Mesendoderm (in vitro differentiated cells): Measurements from ENCODE around the gene SYNM.

ENCODE experiments used
- DNase-seq: peaks from one replicate; pipeline ENCODE4 v3.0.0; 2013
- H2AK5ac ChIP-seq: 2 replicates; pipeline ENCODE4 v1.6.1; 2013; ENCODE audit warnings: low read length, inconsistent platforms
- H2BK120ac ChIP-seq: 2 replicates; pipeline ENCODE4 v1.6.1; 2013; ENCODE audit warnings: low read depth, mild to moderate bottlenecking, low read length, moderate library complexity, mixed read lengths
- H2BK15ac ChIP-seq: replicated peaks from 2 replicates; pipeline ENCODE4 v1.6.1; 2013; ENCODE audit warnings: low read depth, mild to moderate bottlenecking, moderate library complexity
- H2BK5ac ChIP-seq: 2 replicates; pipeline ENCODE4 v1.6.1; 2013; ENCODE audit warnings: low read length, inconsistent platforms
- H3K18ac ChIP-seq: 2 replicates; pipeline ENCODE4 v1.6.1; 2013; ENCODE audit warnings: mild to moderate bottlenecking, low read length, mixed read lengths
- H3K23ac ChIP-seq: one replicate; pipeline ENCODE4 v1.6.1; 2013; ENCODE audit warnings: low read length
- H3K27ac ChIP-seq: 2 replicates; pipeline ENCODE4 v1.5.1; 2013; ENCODE audit warnings: low read depth, mild to moderate bottlenecking, inconsistent platforms, low read length, moderate library complexity
- H3K27me3 ChIP-seq: 2 replicates; pipeline ENCODE4 v1.6.1; 2013; ENCODE audit warnings: low read length, control low read depth, mild to moderate bottlenecking, inconsistent platforms; ENCODE audit not compliant: insufficient read depth, poor library complexity
- H3K36me3 ChIP-seq: 2 replicates; pipeline ENCODE4 v1.6.1; 2013; ENCODE audit warnings: low read length, inconsistent platforms; ENCODE audit not compliant: control insufficient read depth, insufficient read depth
- H3K4ac ChIP-seq: one replicate; pipeline ENCODE4 v1.6.1; 2013; ENCODE audit warnings: low read depth, mild to moderate bottlenecking, low read length, moderate library complexity
- H3K4me1 ChIP-seq: 2 replicates; pipeline ENCODE4 v1.6.1; 2013; ENCODE audit warnings: low read depth, low read length, inconsistent platforms; ENCODE audit not compliant: control insufficient read depth
- H3K4me2 ChIP-seq: 2 replicates; pipeline ENCODE4 v1.6.1; 2013; ENCODE audit warnings: low read length
- H3K4me3 ChIP-seq: 2 replicates; pipeline ENCODE4 v1.5.1; 2013; ENCODE audit warnings: mild to moderate bottlenecking, low read length
- H3K56ac ChIP-seq: one replicate; pipeline ENCODE4 v1.6.1; 2013; ENCODE audit warnings: low read length
- H3K79me1 ChIP-seq: 2 replicates; pipeline ENCODE4 v1.6.1; 2013; ENCODE audit warnings: low read length, inconsistent platforms
- H3K79me2 ChIP-seq: 2 replicates; pipeline ENCODE4 v1.6.1; 2013; ENCODE audit warnings: mild to moderate bottlenecking, low read length; ENCODE audit not compliant: control insufficient read depth, insufficient read depth
- H3K9ac ChIP-seq: 2 replicates; pipeline ENCODE4 v1.6.1; 2013; ENCODE audit warnings: low read length, inconsistent platforms
- H4K5ac ChIP-seq: one replicate; pipeline ENCODE4 v1.6.1; 2013; ENCODE audit warnings: low read length
- H4K8ac ChIP-seq: one replicate; pipeline ENCODE4 v1.6.1; 2013; ENCODE audit warnings: low read depth, mild to moderate bottlenecking, control low read depth, low read length, moderate library complexity
- WGBS: extraction: QIAGEN DNeasy Blood & Tissue Kit; methylation state at CpG from one replicate; pipeline ENCODE4 v1.1.7; 2013; ENCODE audit warnings: low lambda C conversion rate, missing lambda C conversion rate; ENCODE audit not compliant: insufficient coverage; ENCODE audit errors: extremely low coverage; 5-methylcytosine and 5-hydroxymethylcytosine counted together

SYNM gene

DNA sequence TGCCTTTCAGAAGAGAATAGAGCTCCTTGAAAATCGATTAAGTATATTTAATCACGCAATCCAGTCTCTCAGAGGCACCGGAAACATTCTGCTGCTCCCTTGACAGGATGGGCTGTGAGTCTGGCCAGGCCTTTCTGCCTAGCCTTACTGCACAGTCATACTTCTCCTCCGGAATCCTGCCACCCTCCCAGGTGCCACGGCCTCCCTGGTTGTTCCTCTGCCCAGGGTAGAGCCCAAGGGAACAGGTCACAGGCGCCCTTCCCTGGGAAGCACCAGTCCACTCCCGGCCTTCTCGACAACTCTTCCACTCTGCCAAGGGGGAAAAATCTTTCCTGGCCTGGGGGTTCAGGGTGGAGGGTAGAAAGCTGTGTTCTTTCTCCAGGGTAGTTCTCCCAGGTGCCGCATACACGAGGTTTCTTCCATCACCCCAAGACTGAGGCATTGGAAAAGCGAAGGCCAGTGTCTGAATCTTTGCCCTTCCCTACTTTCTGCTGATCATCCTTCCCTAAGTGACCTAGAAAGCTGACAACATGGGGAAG is 17.4 kb upstream of the SYNM start:
- Histone ChIP-seq H3K56ac (no peak overlapping the region), H2AK5ac (no peak overlapping the region), H3K4me1 (no peaks in the 10 kb centered on the region)

DNA sequence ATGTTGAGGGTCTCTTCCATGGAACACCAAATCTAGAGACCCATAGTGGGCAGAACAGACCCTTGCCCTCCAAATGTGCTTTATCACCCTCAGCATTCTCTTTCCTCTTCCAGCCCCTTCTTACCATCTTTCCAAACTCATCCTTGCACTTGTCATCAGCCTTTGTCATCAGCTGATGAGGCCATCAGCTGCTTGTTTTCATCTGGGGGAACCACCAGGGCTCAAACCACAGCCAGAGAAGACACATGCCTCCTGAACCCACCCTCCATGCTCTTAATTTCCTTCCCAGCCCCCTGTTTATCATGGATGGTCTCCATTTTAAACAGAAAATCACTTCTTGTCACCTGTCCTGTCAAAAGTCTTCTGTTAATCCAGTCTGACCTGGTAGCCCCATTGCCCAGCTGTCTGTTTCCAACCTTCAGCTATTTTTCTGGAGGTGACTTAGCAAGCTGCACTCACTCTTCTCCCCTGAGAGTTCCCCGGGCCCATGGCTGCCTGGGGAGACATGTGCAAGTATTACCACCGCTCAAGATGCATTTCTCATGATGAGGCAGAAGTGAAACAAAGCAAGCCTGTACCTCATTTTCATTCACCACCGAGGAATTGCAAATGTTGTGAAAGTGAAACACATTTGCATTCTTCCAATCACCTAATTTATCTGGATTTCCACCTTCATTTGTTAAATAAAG is 14.7 kb upstream of the SYNM start:
- H2BK120ac ChIP-seq: no peak overlapping the region
- no peaks in the 10 kb centered on the region for H3K36me3 ChIP-seq
- no peak overlapping the region for H2BK5ac ChIP-seq
- H3K4me2 ChIP-seq: no peak overlapping the region
- H3K18ac ChIP-seq: no peak overlapping the region
- no peak overlapping the region for H4K5ac ChIP-seq
- no peaks in the 10 kb centered on the region for H3K79me1 ChIP-seq
- H3K9ac ChIP-seq: no peak overlapping the region
- H3K27ac ChIP-seq: no peak overlapping the region
- H3K4ac ChIP-seq: no peak overlapping the region
- H3K4me3 ChIP-seq: no peak overlapping the region
- no CpG with 5 or more reads among the region's 3 CpGs for WGBS
- H4K8ac ChIP-seq: no peak overlapping the region
- no peaks in the 10 kb centered on the region for H3K79me2 ChIP-seq
- no peaks in the 10 kb centered on the region for H3K4me1 ChIP-seq
- no peak overlapping the region for H3K23ac ChIP-seq
- DNase-seq: no peak
- no peak overlapping the region for H2BK15ac ChIP-seq
- no peak overlapping the region for H2AK5ac ChIP-seq
- H3K27me3 ChIP-seq: no peaks in the 10 kb centered on the region
- no peak overlapping the region for H3K56ac ChIP-seq

More for the DNA sequence above, 17.4 kb upstream of the SYNM start:
- Histone ChIP-seq H3K9ac (no peak overlapping the region), H2BK5ac (no peak overlapping the region), H3K27ac (no peak overlapping the region), H3K23ac (no peak overlapping the region), H2BK15ac (no peak overlapping the region), H4K8ac (no peak overlapping the region), H3K18ac (no peak overlapping the region), H3K27me3 (no peaks in the 10 kb centered on the region), H3K79me1 (no peaks in the 10 kb centered on the region), H3K79me2 (no peaks in the 10 kb centered on the region), H3K4ac (no peak overlapping the region), H3K4me3 (no peak overlapping the region), H3K36me3 (no peaks in the 10 kb centered on the region), H4K5ac (no peak overlapping the region), H2BK120ac (no peak overlapping the region), H3K4me2 (no peak overlapping the region)
- no CpG with 5 or more reads among the region's 11 CpGs for WGBS
- DNase-seq: no peak

DNA sequence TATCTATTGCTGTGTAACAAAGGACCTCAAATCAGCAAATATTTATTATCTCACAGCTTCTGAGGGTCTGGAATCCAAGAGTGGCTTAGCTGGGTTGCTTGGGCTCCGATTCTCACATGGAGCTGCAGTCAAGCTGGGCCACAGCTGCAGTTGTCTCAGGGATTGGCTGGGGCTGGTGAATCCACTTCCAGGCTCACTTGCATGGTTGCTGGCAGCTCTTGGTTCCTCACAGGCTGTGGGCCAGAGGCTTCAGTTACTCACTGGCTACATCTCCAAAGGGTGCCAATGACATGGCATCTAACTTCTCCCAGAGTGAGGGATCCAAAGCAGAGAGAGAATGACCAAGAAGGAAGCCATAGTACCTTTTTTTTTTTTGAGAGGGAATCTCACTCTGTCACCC is 13.9 kb upstream of the SYNM start:
- H2BK15ac ChIP-seq: no peak overlapping the region
- no peak overlapping the region for H2AK5ac ChIP-seq
- H3K56ac ChIP-seq: no peak overlapping the region
- H4K5ac ChIP-seq: no peak overlapping the region
- no peak overlapping the region for H3K4ac ChIP-seq
- H2BK120ac ChIP-seq: no peak overlapping the region
- no peak overlapping the region for H3K27ac ChIP-seq
- no peaks in the 10 kb centered on the region for H3K79me1 ChIP-seq
- WGBS: no CpG with 5 or more reads among the region's 1 CpG
- H3K27me3 ChIP-seq: no peaks in the 10 kb centered on the region
- H2BK5ac ChIP-seq: no peak overlapping the region
- H3K4me3 ChIP-seq: no peak overlapping the region
- no peak overlapping the region for H3K9ac ChIP-seq
- no peaks in the 10 kb centered on the region for H3K79me2 ChIP-seq
- no peaks in the 10 kb centered on the region for H3K4me1 ChIP-seq
- no peak overlapping the region for H3K18ac ChIP-seq
- DNase-seq: peak; percentile 16
- H4K8ac ChIP-seq: no peak overlapping the region
- H3K23ac ChIP-seq: no peak overlapping the region
- no peaks in the 10 kb centered on the region for H3K36me3 ChIP-seq
- H3K4me2 ChIP-seq: no peak overlapping the region

DNA sequence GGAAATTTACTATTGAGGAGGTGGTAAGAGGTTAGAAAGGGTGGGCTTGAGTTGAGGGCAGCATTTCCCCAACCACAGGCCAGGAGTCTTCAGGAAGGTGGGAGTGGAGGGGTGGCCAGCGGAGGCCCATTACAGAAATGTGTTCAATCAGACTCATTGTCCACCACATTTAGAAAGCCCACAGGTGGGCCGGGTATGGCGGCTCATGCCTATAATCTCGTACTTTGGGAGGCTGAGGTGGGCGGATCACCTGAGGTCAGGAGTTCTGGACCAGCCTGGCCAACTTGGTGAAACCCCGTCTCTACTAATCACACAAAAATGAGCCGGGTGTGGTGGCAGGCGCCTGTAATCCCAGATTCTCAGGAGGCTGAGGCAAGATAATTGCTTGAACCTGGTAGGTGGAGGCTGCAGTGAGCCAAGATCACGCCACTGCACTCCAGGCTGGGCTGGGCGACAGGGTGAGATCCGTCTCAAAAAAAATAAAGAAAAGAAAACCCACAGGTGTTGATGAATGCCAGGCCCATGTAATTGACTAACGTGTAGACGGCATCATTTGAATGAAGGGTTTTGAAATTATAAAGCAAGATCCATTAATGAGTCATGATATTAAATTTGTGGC is 12.2 kb upstream of the SYNM start:
- no peaks in the 10 kb centered on the region for H3K27me3 ChIP-seq
- H4K8ac ChIP-seq: no peak overlapping the region
- H2BK15ac ChIP-seq: no peak overlapping the region
- H3K9ac ChIP-seq: no peak overlapping the region
- H3K18ac ChIP-seq: no peak overlapping the region
- WGBS: no CpG with 5 or more reads among the region's 13 CpGs
- no peak overlapping the region for H3K4me2 ChIP-seq
- no peaks in the 10 kb centered on the region for H3K36me3 ChIP-seq
- no peaks in the 10 kb centered on the region for H3K4me1 ChIP-seq
- H3K79me2 ChIP-seq: no peaks in the 10 kb centered on the region
- no peak overlapping the region for H4K5ac ChIP-seq
- H3K23ac ChIP-seq: no peak overlapping the region
- H2AK5ac ChIP-seq: no peak overlapping the region
- no peaks in the 10 kb centered on the region for H3K79me1 ChIP-seq
- no peak overlapping the region for H3K56ac ChIP-seq
- no peak overlapping the region for H3K27ac ChIP-seq
- no peak overlapping the region for H2BK120ac ChIP-seq
- H3K4ac ChIP-seq: no peak overlapping the region
- no peak overlapping the region for H2BK5ac ChIP-seq
- DNase-seq: no peak
- no peak overlapping the region for H3K4me3 ChIP-seq

DNA sequence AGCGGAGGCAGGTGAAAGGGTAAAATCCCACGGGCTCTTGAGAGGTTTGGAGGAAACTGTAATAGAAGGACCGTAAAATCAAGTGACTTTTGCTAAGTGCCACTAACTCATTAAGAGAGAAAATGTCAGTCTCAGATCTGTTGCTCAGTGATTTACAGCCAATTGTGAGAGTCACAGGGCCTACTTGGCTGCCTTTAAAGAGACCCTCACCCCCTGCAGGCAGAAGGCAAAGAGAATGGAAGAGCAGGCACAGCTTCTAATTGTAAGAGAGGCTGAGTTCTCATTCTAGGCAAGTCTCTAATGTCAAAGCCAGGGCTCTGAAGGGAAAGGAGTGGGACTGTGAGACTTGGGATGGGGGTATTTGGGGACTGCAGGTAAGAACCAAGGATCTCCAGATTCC is 9.3 kb upstream of the SYNM start:
- no peak overlapping the region for H3K27ac ChIP-seq
- H3K36me3 ChIP-seq: no peaks in the 10 kb centered on the region
- no peak overlapping the region for H3K4ac ChIP-seq
- H2BK5ac ChIP-seq: no peak overlapping the region
- H2BK120ac ChIP-seq: no peak overlapping the region
- H3K4me2 ChIP-seq: no peak overlapping the region
- no peak overlapping the region for H3K9ac ChIP-seq
- no peak overlapping the region for H3K56ac ChIP-seq
- DNase-seq: peak; percentile 26
- no peak overlapping the region for H2AK5ac ChIP-seq
- no peak overlapping the region for H3K4me3 ChIP-seq
- H4K8ac ChIP-seq: no peak overlapping the region
- H4K5ac ChIP-seq: no peak overlapping the region
- no peaks in the 10 kb centered on the region for H3K79me2 ChIP-seq
- no CpG with 5 or more reads among the region's 3 CpGs for WGBS
- no peaks in the 10 kb centered on the region for H3K79me1 ChIP-seq
- H3K18ac ChIP-seq: no peak overlapping the region
- no peaks in the 10 kb centered on the region for H3K4me1 ChIP-seq
- no peaks in the 10 kb centered on the region for H3K27me3 ChIP-seq
- no peak overlapping the region for H3K23ac ChIP-seq
- no peak overlapping the region for H2BK15ac ChIP-seq
